H1 (cell line): ENCODE results near the gene KCNMB1. TPM values are rescaled to one million over a fixed set of nuclear protein-coding genes. Genes with fewer than 3 reads are reported as not detected.

Source experiments
- CTCF ChIA-PET: fragments of 300-600 bp; sonication (Branson Sonifier 250); formaldehyde crosslinking; loops from one replicate; lab custom pipeline; 2021; ENCODE audit not compliant: partially characterized antibody; lab: Charles Lee
- POLR2A ChIA-PET: fragments of 300-600 bp; sonication (Branson Sonifier 250); formaldehyde crosslinking; loops from one replicate; lab custom pipeline; 2021; ENCODE audit warnings: inconsistent platforms; ENCODE audit not compliant: partially characterized antibody; lab: Charles Lee
- DNase-seq, 2 experiments: peaks; one replicate each; pipeline versions ENCODE4 v3.0.0 to v3.0.0-alpha.2; 2010 to 2022; ENCODE audit warnings: low spot score in 2 of 2, low read depth in 1 of 2, mixed read lengths in 1 of 2
- FAIRE-seq: peaks from 2 replicates; lab custom pipeline; 2011; peaks lifted over from hg19 to GRCh38; lab: Jason Lieb, UNC
- H2AFZ ChIP-seq: 2 replicates; pipeline ENCODE4 v1.8.1; 2012; ENCODE audit warnings: low read length, inconsistent platforms
- H2AK5ac ChIP-seq: 2 replicates; pipeline ENCODE4 v1.6.1; 2013; ENCODE audit warnings: low read depth, low read length
- H2BK120ac ChIP-seq: replicated peaks from 2 replicates; pipeline ENCODE3; 2013; ENCODE audit warnings: low read depth, low read length, inconsistent platforms
- H2BK12ac ChIP-seq: 2 replicates; pipeline ENCODE4 v1.6.1; 2013; ENCODE audit warnings: low read depth, low read length
- H2BK15ac ChIP-seq: 2 replicates; pipeline ENCODE4 v1.6.1; 2013; ENCODE audit warnings: low read length
- H2BK20ac ChIP-seq: 2 replicates; pipeline ENCODE4 v1.6.1; 2013; ENCODE audit warnings: low read length
- H2BK5ac ChIP-seq: 2 replicates; pipeline ENCODE4 v1.6.1; 2013; ENCODE audit warnings: low read depth, low read length
- H3K14ac ChIP-seq: 2 replicates; pipeline ENCODE4 v1.6.1; 2013; ENCODE audit warnings: inconsistent platforms; ENCODE audit not compliant: insufficient read length
- H3K18ac ChIP-seq: 2 replicates; pipeline ENCODE4 v1.6.1; 2013; ENCODE audit warnings: low read length; ENCODE audit errors: extremely low read depth
- H3K23ac ChIP-seq: 2 replicates; pipeline ENCODE4 v1.6.1; 2013; ENCODE audit warnings: inconsistent platforms; ENCODE audit not compliant: insufficient read length
- H3K23me2 ChIP-seq: 2 replicates; pipeline ENCODE4 v1.6.1; 2013; ENCODE audit warnings: low read depth, low read length
- H3K27ac ChIP-seq: 2 replicates; pipeline ENCODE4 v1.6.1; 2011; ENCODE audit warnings: low read depth, low read length, inconsistent platforms
- H3K27me3 ChIP-seq, 4 experiments: replicated peaks in 1 of 4; 1 replicate in 1 of 4; 2 replicates in 3 of 4; pipeline versions ENCODE4 v1.6.1 to v1.8.1; 2011 to 2013; ENCODE audit warnings: low read length in 3 of 4, mild to moderate bottlenecking in 3 of 4, inconsistent platforms in 2 of 4, mixed read lengths in 2 of 4, moderate library complexity in 1 of 4; ENCODE audit not compliant: control insufficient read depth in 3 of 4, insufficient read depth in 3 of 4; ENCODE audit errors: extremely low read depth in 1 of 4
- H3K36me3 ChIP-seq, 4 experiments: 2 replicates each; pipeline versions ENCODE4 v1.6.1 to v1.8.1; 2011 to 2013; ENCODE audit warnings: mild to moderate bottlenecking in 4 of 4, low read length in 3 of 4, moderate library complexity in 2 of 4, control low read depth in 1 of 4, inconsistent platforms in 1 of 4; ENCODE audit not compliant: insufficient read depth in 4 of 4, control insufficient read depth in 2 of 4
- H3K4ac ChIP-seq: replicated peaks from 2 replicates; pipeline ENCODE3; 2013; ENCODE audit warnings: low read length, low read depth, mixed read lengths, inconsistent platforms; ENCODE audit not compliant: insufficient read length
- H3K4me1 ChIP-seq, 4 experiments: replicated peaks in 1 of 4; 1 replicate in 1 of 4; 2 replicates in 3 of 4; pipeline versions ENCODE4 v1.6.1 to v1.8.1; 2011 to 2013; ENCODE audit warnings: low read length in 3 of 4, inconsistent platforms in 2 of 4, mixed read lengths in 1 of 4; ENCODE audit not compliant: insufficient read depth in 4 of 4, control insufficient read depth in 3 of 4
- H3K4me2 ChIP-seq, 2 experiments: 2 replicates each; pipeline versions ENCODE4 v1.6.1 to v1.8.1; 2011 to 2013; ENCODE audit warnings: low read depth in 2 of 2, low read length in 2 of 2, control low read depth in 1 of 2, inconsistent platforms in 1 of 2, mild to moderate bottlenecking in 1 of 2; ENCODE audit not compliant: insufficient read depth in 1 of 2
- H3K4me3 ChIP-seq, 4 experiments: fragments of 200-600, 300-600 bp in 1 of 4; sonication (generic), shearing (Covaris generic), sonication (Bioruptor Twin) in 1 of 4; 2 replicates each; pipeline versions ENCODE4 v1.5.1 to v1.8.1; 2011 to 2016; ENCODE audit warnings: low read length in 4 of 4, low read depth in 3 of 4, control low read depth in 2 of 4, inconsistent platforms in 2 of 4, mild to moderate bottlenecking in 2 of 4, mixed read lengths in 1 of 4, moderate library complexity in 1 of 4; ENCODE audit not compliant: insufficient read depth in 2 of 4; ENCODE audit errors: extremely low read depth in 1 of 4
- H3K56ac ChIP-seq: replicated peaks from 2 replicates; pipeline ENCODE3; 2013; ENCODE audit warnings: low read depth, mild to moderate bottlenecking, mixed read lengths, low read length, inconsistent platforms; ENCODE audit not compliant: insufficient read length
- H3K79me1 ChIP-seq: 2 replicates; pipeline ENCODE4 v1.6.1; 2013; ENCODE audit warnings: low read depth, low read length, control low read depth
- H3K79me2 ChIP-seq, 2 experiments: 2 replicates each; pipeline versions ENCODE4 v1.6.1 to v1.8.1; 2012 to 2013; ENCODE audit warnings: low read length in 2 of 2, mild to moderate bottlenecking in 2 of 2, inconsistent platforms in 1 of 2; ENCODE audit not compliant: insufficient read depth in 2 of 2, control insufficient read depth in 1 of 2
- H3K9ac ChIP-seq, 4 experiments: replicated peaks in 1 of 4; 1 replicate in 1 of 4; 2 replicates in 3 of 4; pipeline versions ENCODE4 v1.6.1 to v1.8.1; 2011 to 2013; ENCODE audit warnings: low read depth in 3 of 4, low read length in 3 of 4, control low read depth in 2 of 4, mild to moderate bottlenecking in 2 of 4, moderate library complexity in 2 of 4, inconsistent platforms in 1 of 4; ENCODE audit errors: extremely low read depth in 1 of 4
- H3K9me3 ChIP-seq, 2 experiments: 2 replicates each; pipeline versions ENCODE4 v1.6.1 to v1.8.1; 2012 to 2013; ENCODE audit warnings: mild to moderate bottlenecking in 2 of 2, moderate library complexity in 2 of 2, control low read depth in 1 of 2, inconsistent platforms in 1 of 2, low read depth in 1 of 2, low read length in 1 of 2, mixed read lengths in 1 of 2; ENCODE audit not compliant: insufficient read depth in 2 of 2
- H4K20me1 ChIP-seq, 2 experiments: replicated peaks in 1 of 2; 2 replicates each; pipeline versions ENCODE3 to v1.8.1; 2011 to 2013; ENCODE audit warnings: inconsistent platforms in 2 of 2, low read length in 2 of 2, mild to moderate bottlenecking in 1 of 2; ENCODE audit not compliant: insufficient read depth in 2 of 2, control insufficient read depth in 1 of 2
- H4K5ac ChIP-seq: 2 replicates; pipeline ENCODE4 v1.6.1; 2013; ENCODE audit warnings: low read length, low read depth, mixed read lengths, inconsistent platforms; ENCODE audit not compliant: insufficient read length
- H4K8ac ChIP-seq: 2 replicates; pipeline ENCODE4 v1.8.0; 2013; ENCODE audit warnings: mild to moderate bottlenecking, moderate library complexity, low read length, inconsistent platforms; ENCODE audit not compliant: insufficient read depth; ENCODE audit errors: extremely low read depth
- H4K91ac ChIP-seq: replicated peaks from 2 replicates; pipeline ENCODE3; 2013; ENCODE audit warnings: low read length, mixed read lengths, inconsistent platforms; ENCODE audit not compliant: insufficient read length
- NANOG ChIP-seq: IDR thresholded peaks from 2 replicates; pipeline ENCODE4 v1.6.1; 2011; ENCODE audit warnings: low read length, low read depth, mild to moderate bottlenecking, inconsistent platforms; ENCODE audit not compliant: insufficient read depth, poor library complexity, severe bottlenecking
- RFX5 ChIP-seq: IDR thresholded peaks from 2 replicates; pipeline ENCODE4 v1.6.1; 2011; ENCODE audit warnings: low read depth, low read length, improper control_type of control experiment, borderline replicate concordance
- WGBS, 2 experiments: shearing (Covaris generic) in 1 of 2; methylation state at CpG; one replicate each; pipeline versions ENCODE4 v1.1.6 to v1.1.7; 2013 to 2015; ENCODE audit warnings: low lambda C conversion rate in 2 of 2, mixed read lengths in 2 of 2, inconsistent platforms in 1 of 2, low coverage in 1 of 2, missing lambda C conversion rate in 1 of 2; ENCODE audit not compliant: insufficient replicate concordance in 2 of 2, insufficient coverage in 1 of 2, insufficient read length in 1 of 2; ENCODE audit errors: extremely low coverage in 1 of 2, missing lambda C conversion rate in 1 of 2; 5-methylcytosine and 5-hydroxymethylcytosine counted together
- polyA plus RNA-seq, 7 experiments: library from polyadenylated mRNA; depleted of rRNA in 3 of 7; stranded (reverse) in 5 of 7; unstranded in 2 of 7; fragments of >200 nt in 5 of 7; fragments of 200-250 nt in 2 of 7; gene quantifications; 1 replicate in 5 of 7; 2 replicates in 1 of 7; 4 replicates in 1 of 7; pipeline versions ENCODE4 v1.2.1 to v1.2.3, GENCODE V29; 2011 to 2013; ENCODE audit warnings: missing spikeins in 2 of 7, mixed read lengths in 2 of 7
- total RNA-seq: library from RNA; stranded (reverse); fragmentation: NEBNext Ultra II Directional; extraction: Animal tissue kit (Norgen Biotek cat#: 25700); gene quantifications from 2 replicates; pipeline ENCODE4 v1.2.1, GENCODE V29; 2021

The KCNMB1 gene
- total and polyA plus RNA-seq, 2 of the 8 experiments (the other 6 are each of a cell fraction or from before 2014, with no cell fraction given) = 0.08 to 0.19 TPM

DNA sequence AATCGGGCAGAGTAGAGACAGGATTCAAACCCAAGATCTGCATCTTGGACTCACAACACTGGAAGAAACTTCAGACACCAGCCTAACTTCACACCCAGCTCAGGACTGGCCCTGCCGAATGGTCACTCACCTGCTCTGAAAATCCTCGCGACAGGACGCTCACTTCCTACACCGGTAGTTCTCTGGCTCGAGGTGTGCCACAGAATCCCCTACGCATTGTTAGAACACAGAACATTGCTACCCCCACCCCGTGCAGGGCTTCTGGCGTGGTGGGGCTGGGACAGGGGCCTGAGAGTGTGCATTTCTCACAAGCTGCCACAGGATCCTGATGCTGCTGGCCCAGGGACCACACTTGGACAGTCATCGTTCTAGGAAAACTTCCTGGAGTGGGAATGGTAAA, 12.1 kb downstream of the KCNMB1 start:
- H3K56ac ChIP-seq = no peak overlapping the region
- H3K18ac ChIP-seq = no peak overlapping the region; the same call in 1 of the 2 replicates
- no peaks in the 10 kb centered on the region for H3K27me3 ChIP-seq
- H2AK5ac ChIP-seq = no peak overlapping the region
- no peak overlapping the region; the same call in 1 of the 2 replicates for H2BK15ac ChIP-seq
- no peak overlapping the region for H3K23ac ChIP-seq
- ChIA-PET POLR2A (no interaction called here), CTCF (interaction anchor here (1.3 to 2.1 kb wide), 2 partner anchors 38 to 42 kb away, joined by 3 to 10 read pairs; no protein-coding TSS in a partner anchor)
- FAIRE-seq = no peak
- H4K5ac ChIP-seq = no peak overlapping the region
- no peak overlapping the region for H3K27ac ChIP-seq
- no peaks in the 10 kb centered on the region for H3K4me1 ChIP-seq
- H3K9me3 ChIP-seq = no peaks in the 10 kb centered on the region
- H4K8ac ChIP-seq = no peak overlapping the region
- H2BK20ac ChIP-seq = no peak overlapping the region
- no peak overlapping the region; the same call in 1 of the 2 replicates for H2BK12ac ChIP-seq
- H3K36me3 ChIP-seq = no peaks in the 10 kb centered on the region
- 91% methylated on average over 11 of the region's 11 CpGs; no CpG with 5 or more reads in 1 of the 2 experiments for WGBS, 2 experiments
- H3K9ac ChIP-seq = no peak overlapping the region
- DNase-seq = no peak
- no peak overlapping the region for H4K91ac ChIP-seq
- no peak overlapping the region for H2BK120ac ChIP-seq
- H3K4ac ChIP-seq = no peak overlapping the region
- H2BK5ac ChIP-seq = no peak overlapping the region
- no peaks in the 10 kb centered on the region for H3K23me2 ChIP-seq
- no peaks in the 10 kb centered on the region for H3K79me2 ChIP-seq
- no peaks in the 10 kb centered on the region for H3K79me1 ChIP-seq
- no peak for TF ChIP-seq NANOG
- TF ChIP-seq RFX5 = no peak
- H3K4me2 ChIP-seq = no peak overlapping the region
- no peaks in the 10 kb centered on the region for H4K20me1 ChIP-seq
- no peak overlapping the region for H3K14ac ChIP-seq
- no peak overlapping the region for H2AFZ ChIP-seq
- no peak overlapping the region for H3K4me3 ChIP-seq
